ENCODE data around the gene NEURL1. TPM values are rescaled to one million over a fixed set of nuclear protein-coding genes. Genes with fewer than 3 reads are reported as not detected.

The NEURL1 gene
- total and polyA plus RNA-seq, 4 donors: 0.14 to 2.0 (median 0.74) TPM

- no peak for TF ChIP-seq CTCF (IDR thresholded peaks at IDR 0.05; ENCODE audit: control extremely low read depth, extremely low read depth)
- Histone ChIP-seq H3K36me3 (ENCODE audit: control insufficient read depth in 4 of 4, insufficient read depth in 4 of 4, low read length in 4 of 4) (peaks cover 0 to 65% (median 62%) of the 10 kb centered on the region in 4 donors), H3K4me1 (ENCODE audit: control insufficient read depth in 5 of 5, insufficient read depth in 5 of 5, low read length in 5 of 5) (peaks cover 3 to 40% (median 18%) of the 10 kb centered on the region in 5 donors), H3K27ac (ENCODE audit: low read depth in 1 of 2, low read length in 1 of 2) (no peak overlapping the region), H3K9me3 (ENCODE audit: control insufficient read depth in 4 of 4, insufficient read depth in 3 of 4, low read length in 3 of 4) (no peaks in the 10 kb centered on the region), H3K4me3 (no peak overlapping the region), H3K9ac (ENCODE audit: insufficient read depth in 1 of 2, low read length in 2 of 2) (no peak overlapping the region), H3K27me3 (ENCODE audit: control insufficient read depth in 3 of 3, insufficient read depth in 3 of 3, low read length in 2 of 3) (no peaks in the 10 kb centered on the region)
- ATAC-seq (ENCODE audit: insufficient read depth, low FRiP score) (no peak), DNase-seq (no peak)
- 80 to 87% methylated on average over 4 of the region's 4 CpGs for WGBS, 2 donors
These were observed 128.2 kb downstream of the NEURL1 start for GRCh38 chr10:103621783-103622125.

GRCh38 chr10:103622286-103622685 lies 128.8 kb downstream of the NEURL1 start:
- Histone ChIP-seq H3K27me3 (ENCODE audit: control insufficient read depth in 3 of 3, insufficient read depth in 3 of 3, low read length in 2 of 3) (no peaks in the 10 kb centered on the region), H3K27ac (ENCODE audit: low read depth in 1 of 2, low read length in 1 of 2) (no peak overlapping the region), H3K4me1 (ENCODE audit: control insufficient read depth in 5 of 5, insufficient read depth in 5 of 5, low read length in 5 of 5) (peaks cover 3 to 35% (median 15%) of the 10 kb centered on the region in 5 donors), H3K36me3 (ENCODE audit: control insufficient read depth in 4 of 4, insufficient read depth in 4 of 4, low read length in 4 of 4) (peaks cover 0 to 70% (median 64%) of the 10 kb centered on the region in 4 donors), H3K9me3 (ENCODE audit: control insufficient read depth in 4 of 4, insufficient read depth in 3 of 4, low read length in 3 of 4) (no peaks in the 10 kb centered on the region), H3K9ac (ENCODE audit: insufficient read depth in 1 of 2, low read length in 2 of 2) (no peak overlapping the region), H3K4me3 (no peak overlapping the region)
- no peak for TF ChIP-seq CTCF (IDR thresholded peaks at IDR 0.05; ENCODE audit: control extremely low read depth, extremely low read depth)
- no peak for DNase-seq
- no peak for ATAC-seq (ENCODE audit: insufficient read depth, low FRiP score)
- WGBS, 2 donors: 95 to 97% methylated on average over 18 of the region's 18 CpGs

GRCh38 chr10:103622935-103623574 lies 129.6 kb downstream of the NEURL1 start:
- Histone ChIP-seq H3K27ac (ENCODE audit: low read depth in 1 of 2, low read length in 1 of 2) (no peak overlapping the region), H3K36me3 (ENCODE audit: control insufficient read depth in 4 of 4, insufficient read depth in 4 of 4, low read length in 4 of 4) (peaks cover 0 to 70% (median 62%) of the 10 kb centered on the region in 4 donors)
- DNase-seq: no peak

More at GRCh38 chr10:103622935-103623574, 129.6 kb downstream of the NEURL1 start:
- WGBS, 2 donors: 86 to 90% methylated on average over 11 of the region's 11 CpGs
- H3K4me3 ChIP-seq: no peak overlapping the region
- no peaks in the 10 kb centered on the region for H3K27me3 ChIP-seq (ENCODE audit: control insufficient read depth in 3 of 3, insufficient read depth in 3 of 3, low read length in 2 of 3)
- H3K9ac ChIP-seq (ENCODE audit: insufficient read depth in 1 of 2, low read length in 2 of 2): no peak overlapping the region
- H3K9me3 ChIP-seq (ENCODE audit: control insufficient read depth in 4 of 4, insufficient read depth in 3 of 4, low read length in 3 of 4): no peaks in the 10 kb centered on the region
- H3K4me1 ChIP-seq (ENCODE audit: control insufficient read depth in 5 of 5, insufficient read depth in 5 of 5, low read length in 5 of 5): peaks cover 3 to 29% (median 7%) of the 10 kb centered on the region in 5 donors
- no peak for TF ChIP-seq CTCF (IDR thresholded peaks at IDR 0.05; ENCODE audit: control extremely low read depth, extremely low read depth)
- no peak for ATAC-seq (ENCODE audit: insufficient read depth, low FRiP score)
